Activated CD4-positive, alpha-beta T cell treated with anti-CD3 and anti-CD28 coated beads for 1 hour (primary cell): Measurements from ENCODE around the gene ERICH6B.
"Not testable (repeated sequence)": the region's sequence is repeated elsewhere in the genome, so short reads cannot be mapped to it uniquely, and the experiment has no call there.

Experiments used
- DNase-seq: peaks from one replicate; pipeline ENCODE4 v3.0.0-alpha.2; 2020

The ERICH6B gene

DNA sequence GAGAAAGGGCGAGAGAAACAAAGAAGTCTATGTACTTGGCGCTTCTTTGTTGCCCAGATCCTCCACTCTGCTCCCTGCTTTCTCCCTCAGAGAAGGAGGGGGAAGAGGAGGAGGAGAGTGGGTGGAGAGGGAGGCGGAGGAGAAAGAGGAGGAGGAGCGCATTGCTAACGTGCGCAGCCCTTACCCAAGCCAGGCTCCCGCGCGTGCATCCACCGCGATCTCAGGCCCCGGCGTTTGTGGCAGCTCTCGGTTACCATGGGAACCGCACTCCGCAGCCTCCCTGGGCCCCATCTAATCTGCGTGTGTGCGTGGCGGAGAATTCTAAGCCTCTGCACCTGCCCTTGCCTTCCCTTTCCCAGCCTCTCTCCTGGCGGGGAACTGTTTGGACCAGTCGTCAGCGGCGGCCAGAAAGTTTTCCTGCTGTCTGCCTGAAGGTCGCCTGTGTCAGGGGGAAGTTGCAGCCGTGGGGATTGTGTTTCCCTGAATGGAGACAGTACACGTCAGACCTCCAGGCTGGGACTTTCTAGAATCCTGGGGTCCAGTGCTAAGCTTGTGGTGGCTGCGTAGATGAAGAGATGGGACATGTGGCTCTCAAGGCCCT, at the start of gene ERICH6B:
ERICH6B (minus strand) TSS at position 239 of the 601 bp plus-strand sequence. CDS start 18,734 bp downstream, outside the sequence.
- no peak for DNase-seq

DNA sequence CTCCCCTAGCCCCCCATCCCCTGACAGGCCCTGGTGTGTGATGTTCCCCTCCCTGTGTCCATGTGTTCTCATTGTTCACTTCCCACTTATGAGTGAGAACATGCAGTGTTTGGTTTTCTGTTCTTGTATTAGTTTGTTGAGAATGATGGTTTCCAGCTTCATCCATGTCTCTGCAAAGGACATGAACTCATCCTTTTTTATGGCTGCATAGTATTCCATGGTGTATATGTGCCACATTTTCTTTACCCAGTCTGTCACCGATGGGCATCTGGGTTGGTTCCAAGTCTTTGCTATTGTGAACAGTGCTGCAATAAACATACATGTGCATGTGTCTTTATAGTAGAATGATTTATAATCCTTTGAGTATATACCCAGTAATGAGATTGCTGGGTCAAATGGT, 47.4 kb upstream of the ERICH6B start:
- DNase-seq, result not testable (repeated sequence)

DNA sequence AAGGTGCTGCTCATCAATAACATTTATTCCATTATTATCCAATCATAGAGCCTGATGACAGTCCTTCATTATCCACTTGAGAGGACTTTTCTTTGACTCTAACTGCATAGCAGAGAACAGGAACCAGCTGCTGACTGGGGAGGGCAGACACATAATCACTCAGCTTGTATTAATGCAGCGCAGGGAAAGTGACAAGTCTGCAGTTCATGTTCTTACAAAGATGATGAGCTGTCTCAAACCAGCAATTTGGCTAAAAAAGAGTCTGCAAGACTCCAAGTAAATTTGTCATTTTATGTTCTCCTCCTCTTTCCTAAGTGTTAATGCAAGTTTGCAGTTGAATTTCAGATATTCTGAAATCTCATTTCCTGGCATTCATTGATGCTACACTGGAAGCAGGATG, 46.6 kb upstream of the ERICH6B start:
- DNase-seq, result no peak

DNA sequence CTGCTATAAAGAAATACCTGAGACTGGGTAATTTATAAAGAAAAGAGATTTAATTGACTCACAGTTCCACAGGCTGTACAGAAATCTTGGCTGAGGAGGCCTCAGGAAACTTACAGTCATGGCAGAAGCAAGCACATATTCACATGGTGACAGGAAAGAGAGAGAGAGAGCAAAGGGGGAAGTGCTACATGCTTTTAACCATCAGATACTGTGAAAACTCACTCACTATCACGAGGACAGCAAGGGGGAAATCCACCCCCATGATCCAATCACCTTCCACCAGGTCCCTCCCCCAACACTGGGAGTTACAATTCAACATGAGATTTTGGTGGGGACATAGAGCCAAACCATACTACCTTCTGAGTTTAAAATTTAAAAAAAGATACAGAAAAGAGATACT, 44.9 kb upstream of the ERICH6B start:
- not testable (repeated sequence) for DNase-seq

DNA sequence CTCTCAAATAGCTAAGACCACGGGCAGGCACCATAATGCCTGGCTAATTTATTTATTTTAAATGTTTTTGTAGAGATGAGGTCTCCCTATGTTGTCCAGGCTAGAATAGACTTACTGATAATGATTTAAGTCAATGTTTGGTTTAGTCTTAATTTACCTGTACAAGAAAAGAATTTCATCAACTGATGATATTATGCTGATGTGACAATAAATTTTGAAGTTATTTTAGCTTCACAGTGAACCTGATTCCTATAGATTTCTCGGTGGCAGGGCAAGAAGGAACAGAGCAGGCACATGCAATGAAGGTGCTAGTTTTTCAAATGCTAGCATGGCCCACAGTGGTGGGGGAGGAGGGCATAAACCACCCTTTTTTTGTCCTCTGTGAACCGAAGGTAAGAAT, 44.0 kb upstream of the ERICH6B start:
- DNase-seq, result no peak

DNA sequence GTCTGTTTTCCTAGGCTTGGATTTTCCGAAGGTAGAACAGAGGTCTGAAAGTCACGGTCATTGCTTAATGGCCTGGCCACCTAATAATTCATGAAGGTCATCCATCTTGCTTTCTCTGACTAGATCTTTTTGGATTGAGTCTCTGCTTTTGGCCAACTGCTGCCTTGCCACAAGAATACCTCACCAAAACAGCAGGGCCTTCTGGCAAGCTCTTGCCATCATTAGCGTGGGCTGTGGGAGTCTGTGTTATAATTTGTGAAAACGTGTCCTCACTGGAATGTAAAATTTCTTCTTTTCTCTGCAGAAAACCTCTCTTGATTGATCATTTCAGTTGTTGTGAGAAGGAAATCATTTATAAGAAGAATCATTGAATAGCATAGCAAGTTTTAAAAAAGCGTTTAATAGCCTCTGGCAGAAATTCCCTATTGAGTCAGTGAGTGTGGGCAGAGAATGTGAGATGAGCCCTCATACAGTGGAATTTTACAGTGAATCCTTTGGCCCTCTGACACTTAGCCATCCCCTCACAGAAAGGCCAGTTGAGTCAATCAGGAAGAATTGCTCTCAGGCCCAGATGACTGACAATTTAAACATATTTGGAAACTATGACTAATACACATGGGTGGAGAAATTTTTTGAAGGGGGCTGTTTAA, 43.2 kb upstream of the ERICH6B start:
- DNase-seq, result no peak

DNA sequence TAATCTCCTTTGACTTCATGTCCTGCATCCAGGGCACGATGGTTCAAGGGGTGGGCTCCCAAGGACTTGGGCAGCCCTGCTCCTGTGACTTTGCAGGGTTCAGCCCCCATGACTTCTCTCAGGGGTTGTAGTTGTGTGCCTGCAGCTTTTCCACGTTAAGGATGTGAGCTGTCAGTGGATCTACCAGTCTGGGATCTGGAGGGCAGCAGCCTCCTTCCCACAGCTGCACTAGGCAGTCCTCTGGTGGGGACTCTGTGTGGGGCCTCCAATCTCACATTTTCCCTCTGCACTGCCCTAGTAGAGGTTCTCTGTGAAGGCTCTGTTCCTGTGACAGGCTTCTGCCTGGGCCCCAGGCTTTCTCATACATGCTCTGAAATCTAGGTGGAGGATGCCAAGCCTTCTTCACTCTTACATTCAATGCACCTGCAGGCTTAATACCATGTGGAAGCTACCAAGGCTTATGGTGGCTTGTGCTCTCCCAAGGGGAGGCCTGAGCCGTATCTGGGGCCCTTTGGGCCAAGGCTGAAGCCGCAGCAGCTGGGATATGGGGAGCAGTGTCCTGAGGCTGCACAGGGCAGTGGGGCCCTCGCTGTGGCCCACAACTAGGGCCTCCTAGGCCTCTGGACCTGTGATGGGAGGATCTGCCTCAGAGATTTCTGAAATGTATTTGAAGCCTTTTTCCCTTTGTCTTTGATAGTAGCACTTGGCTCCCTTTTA, 39.3 kb upstream of the ERICH6B start:
- no peak for DNase-seq

DNA sequence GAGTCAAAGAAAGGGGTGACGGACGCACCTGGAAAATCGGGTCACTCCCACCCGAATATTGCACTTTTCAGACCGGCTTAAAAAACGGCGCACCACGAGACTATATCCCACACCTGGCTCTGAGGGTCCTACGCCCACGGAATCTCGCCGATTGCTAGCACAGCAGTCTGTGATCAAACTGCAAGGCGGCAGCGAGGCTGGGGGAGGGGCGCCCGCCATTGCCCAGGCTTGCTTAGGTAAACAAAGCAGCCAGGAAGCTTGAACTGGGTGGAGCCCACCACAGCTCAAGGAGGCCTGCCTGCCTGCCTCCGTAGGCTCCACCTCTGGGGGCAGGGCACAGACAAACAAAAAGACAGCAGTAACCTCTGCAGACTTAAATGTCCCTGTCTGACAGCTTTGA, 29.7 kb upstream of the ERICH6B start:
- DNase-seq, result not testable (repeated sequence)

DNA sequence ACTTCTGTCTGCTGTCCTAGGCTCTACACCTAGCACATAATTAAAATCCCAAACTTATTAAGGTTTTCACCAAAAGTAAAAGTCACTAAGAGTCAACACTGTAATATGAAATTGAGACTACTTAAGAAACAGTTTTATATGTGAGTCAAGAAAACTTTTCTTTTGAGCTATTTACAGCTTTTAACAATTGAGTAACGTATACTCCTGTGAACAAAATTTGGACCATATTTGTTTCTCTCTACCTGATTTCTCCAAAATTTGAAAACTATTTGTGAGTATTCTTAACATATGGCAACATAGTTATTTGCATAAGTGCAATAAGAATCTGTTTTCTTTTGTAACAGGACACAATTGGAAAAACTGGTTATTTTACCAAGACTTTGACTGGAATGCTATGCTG, 26.6 kb upstream of the ERICH6B start:
- not testable (repeated sequence) for DNase-seq

DNA sequence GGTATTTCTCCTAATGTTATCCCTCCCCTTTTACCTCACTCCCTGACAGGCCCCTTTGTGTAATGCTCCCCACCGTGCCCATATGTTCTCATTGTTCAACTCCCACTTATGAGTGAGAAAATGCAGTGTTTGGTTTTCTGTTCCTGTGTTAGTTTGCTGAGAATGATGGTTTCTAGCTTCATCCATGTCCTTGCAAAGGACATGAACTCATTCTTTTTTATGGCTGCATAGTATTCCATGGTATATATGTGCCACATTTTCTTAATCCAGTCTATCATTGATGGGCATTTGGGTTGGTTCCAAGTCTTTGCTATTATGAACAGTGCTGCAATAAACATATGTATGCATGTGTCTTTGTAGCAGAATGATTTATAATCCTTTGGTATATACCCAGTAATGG, 19.8 kb upstream of the ERICH6B start:
- not testable (repeated sequence) for DNase-seq

DNA sequence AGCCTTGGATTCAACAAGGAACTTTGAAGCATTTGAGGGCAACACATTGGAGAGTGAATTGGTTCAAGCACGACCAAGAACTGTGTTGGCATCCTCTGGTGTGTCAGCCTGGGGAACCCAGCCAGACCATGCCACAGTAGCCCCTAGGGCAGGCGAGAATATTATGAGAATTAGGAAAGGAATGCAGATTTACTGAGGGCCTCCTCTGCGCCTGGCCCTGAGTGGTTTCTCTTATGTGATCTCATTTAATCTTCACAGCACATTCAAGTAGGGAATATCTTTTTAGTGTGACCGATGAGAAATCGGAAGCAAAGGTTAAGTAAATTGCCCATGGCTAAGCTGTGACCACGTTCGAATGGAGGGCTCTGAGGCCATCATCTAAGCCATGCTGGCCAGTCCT, 15.3 kb upstream of the ERICH6B start:
- DNase-seq, result no peak

DNA sequence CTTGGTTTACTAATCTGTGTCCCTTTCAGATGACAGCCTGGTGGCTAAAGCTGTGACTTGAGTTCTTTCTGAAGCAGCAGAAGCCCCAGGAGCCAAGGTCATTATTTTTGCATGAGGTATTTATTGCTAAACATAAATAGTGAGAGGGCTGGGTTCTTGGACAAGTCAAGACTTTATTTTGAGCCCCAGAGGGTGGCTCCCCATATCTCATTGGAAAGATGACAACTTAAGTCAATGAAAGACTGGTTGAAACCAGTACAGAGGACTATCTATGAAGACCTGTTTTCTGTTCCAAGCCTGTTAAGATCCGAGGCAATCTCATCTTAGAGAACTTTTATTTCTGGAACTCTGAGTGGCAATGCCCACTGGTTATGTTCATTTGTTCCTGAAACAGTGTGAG, 14.4 kb upstream of the ERICH6B start:
- no peak for DNase-seq

DNA sequence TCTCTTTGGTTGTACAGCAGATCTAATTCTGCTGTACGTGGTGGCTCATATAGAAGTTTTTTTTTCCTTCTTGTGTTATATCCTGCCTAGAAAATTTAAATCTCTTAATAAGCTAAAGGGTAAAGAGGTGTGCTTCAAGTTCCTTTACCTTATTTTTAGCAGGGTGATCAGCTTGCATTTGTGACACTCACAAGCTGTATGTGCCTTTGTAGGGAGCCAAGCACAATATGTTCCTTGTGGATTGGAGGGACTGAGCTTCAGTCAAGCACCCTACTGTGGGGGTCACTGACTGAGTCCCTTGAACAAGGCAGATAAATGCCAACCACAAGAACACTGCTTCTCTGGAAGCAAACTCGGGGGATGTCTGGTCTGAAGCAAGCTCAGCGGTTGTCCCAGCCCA, 12.6 kb upstream of the ERICH6B start:
- no peak for DNase-seq

DNA sequence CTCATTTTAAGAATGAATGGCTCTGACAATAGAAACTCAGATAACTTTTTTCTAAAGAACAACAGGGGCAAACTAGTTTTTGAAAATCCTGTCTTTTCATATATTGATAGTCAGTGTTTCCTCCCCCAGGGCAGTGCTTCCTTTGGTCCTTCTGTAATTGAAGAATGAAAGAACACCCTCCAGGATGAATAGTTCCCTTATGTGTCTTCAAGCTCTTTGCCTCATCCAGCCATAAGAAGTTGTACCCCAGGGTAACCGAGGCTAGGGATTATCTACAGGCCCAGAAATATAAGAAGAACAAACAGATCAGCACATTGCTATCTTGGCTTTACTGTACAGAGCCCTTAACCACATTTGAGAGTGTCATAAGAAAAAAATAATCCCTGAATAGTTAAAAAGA, 12.1 kb upstream of the ERICH6B start:
- no peak for DNase-seq

DNA sequence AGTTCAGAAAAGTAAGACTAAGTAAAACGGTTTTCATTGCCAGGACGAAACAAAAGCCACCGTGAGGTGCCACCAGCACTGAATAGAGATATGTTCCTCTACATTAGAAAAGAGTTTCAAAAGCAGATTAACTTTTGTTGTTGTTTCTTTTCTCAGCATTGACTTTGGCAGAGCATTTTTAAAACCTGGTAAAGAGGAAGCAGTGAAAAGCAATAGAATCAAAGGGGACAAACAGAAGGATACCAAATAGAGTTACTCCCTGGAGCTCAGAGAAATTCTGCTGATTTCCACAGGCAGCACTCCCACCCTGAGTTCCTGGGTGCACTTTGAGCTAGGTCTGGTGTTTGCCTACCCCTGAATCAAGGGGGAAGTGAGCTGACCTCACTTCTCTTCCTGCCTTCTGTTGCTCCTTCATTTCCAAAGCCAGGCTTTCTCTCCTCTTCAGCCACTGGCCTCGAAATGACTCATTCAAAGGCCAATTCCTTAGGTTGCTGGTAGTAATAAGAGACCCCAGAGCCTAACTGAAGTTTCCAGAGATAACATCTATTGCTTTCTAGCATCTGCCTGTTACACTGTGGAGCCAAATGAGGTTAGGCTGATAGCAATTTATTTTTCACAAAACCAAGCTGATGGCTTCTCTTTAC, 11.3 kb upstream of the ERICH6B start:
- DNase-seq, result no peak

DNA sequence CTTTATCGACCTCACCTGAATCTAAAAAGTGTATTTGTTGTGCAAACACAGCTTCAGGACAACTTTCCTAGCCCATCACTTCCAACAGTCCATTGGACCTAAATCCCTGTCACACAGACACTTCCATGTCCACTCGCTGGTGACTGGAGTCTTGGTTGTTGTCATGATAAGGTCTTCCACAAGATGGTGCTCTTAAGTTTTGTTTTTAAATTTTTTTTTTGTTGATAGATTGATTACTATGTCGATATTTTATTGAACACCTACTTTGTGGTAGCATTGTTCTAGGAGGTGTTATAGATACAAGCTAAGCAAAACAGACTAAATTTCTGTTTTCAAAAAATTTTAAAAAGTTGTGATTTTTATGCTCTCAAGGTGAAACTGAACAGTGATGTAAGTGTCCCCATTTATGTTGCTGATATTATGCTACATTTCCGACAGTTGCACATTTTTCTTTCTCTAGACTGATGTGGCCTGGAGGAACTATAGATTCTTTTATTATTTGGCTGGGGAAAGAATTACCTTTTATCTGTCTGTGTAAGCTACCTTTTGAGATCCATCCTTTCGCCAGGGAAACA, 8.1 kb upstream of the ERICH6B start:
- no peak for DNase-seq

DNA sequence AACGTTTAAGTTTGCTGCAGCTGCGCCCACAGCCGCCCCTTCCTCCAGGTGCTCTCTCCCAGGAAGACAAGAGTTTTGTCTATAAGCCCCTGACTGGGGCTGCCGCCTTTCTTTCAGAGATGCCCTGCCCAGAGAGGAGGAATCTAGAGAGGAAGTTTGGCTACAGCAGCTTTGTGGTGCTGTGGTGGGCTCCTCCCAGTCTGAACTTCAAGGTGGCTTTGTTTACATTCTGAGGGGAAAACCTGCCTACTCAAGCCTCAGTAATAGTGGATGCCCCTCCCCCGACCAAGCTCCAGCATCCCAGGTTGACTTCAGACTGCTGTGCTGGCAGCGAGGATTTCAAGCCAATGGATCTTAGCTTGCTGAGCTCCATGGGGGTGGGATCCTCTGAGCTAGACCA, 6.4 kb upstream of the ERICH6B start:
- DNase-seq, result no peak

DNA sequence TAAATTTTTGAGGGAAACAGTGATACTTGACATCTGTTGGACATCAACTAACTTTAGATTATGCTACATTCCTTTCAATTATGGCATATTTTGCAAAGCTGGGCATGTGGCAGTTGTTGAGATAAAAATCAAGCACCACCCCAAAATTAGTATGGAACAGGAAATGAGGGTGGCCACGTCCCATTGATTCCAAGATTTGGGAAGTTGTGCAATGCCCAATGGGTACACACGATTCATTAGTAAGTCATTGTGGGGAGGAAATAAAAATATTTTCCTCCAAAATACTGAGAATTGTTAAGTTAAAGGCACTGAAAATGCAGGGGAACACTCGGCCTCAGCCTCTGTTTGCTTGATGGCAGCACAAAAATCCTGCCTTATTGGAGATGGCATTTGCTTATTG, 7.6 kb downstream of the ERICH6B start:
- no peak for DNase-seq

DNA sequence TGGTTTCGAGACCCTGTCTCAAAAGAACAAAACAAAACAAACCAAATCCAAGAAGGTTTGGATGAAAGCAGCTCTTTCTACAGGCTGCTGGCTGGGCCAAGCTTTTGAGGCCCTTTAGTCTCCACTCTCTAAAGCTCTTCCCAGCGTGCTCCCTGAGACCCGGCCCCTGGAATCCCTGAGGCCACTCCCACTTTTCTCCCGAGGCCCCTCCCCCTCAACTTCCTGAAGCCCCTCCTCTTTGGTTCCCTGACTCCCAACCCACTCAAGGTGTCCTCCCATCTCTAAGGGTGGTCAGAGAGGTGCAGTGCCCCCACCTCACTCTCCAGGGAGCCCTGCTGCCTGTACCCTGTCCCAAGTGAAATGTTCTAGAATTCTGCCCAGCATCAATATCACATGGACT, 10.6 kb downstream of the ERICH6B start:
- no peak for DNase-seq

DNA sequence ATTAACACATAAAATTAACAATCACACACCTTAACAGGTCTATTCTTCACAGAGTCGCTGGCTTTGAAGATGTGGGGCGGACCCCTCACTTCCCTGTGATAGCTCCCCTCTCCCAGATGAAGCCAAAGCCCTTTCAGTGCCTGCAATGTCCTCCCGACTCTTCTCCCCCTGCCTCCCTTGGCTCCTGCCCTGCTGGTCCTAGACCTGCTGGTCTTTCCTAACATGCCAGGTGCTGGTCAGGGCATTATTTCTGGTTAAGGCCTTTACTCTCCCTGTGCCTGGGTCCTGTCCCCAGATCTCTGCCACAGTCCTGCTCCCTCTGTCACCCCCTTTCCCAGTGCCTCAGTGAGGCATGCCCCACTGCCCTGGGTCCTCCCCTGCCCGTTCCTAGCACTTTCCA, 12.2 kb downstream of the ERICH6B start:
- no peak for DNase-seq

DNA sequence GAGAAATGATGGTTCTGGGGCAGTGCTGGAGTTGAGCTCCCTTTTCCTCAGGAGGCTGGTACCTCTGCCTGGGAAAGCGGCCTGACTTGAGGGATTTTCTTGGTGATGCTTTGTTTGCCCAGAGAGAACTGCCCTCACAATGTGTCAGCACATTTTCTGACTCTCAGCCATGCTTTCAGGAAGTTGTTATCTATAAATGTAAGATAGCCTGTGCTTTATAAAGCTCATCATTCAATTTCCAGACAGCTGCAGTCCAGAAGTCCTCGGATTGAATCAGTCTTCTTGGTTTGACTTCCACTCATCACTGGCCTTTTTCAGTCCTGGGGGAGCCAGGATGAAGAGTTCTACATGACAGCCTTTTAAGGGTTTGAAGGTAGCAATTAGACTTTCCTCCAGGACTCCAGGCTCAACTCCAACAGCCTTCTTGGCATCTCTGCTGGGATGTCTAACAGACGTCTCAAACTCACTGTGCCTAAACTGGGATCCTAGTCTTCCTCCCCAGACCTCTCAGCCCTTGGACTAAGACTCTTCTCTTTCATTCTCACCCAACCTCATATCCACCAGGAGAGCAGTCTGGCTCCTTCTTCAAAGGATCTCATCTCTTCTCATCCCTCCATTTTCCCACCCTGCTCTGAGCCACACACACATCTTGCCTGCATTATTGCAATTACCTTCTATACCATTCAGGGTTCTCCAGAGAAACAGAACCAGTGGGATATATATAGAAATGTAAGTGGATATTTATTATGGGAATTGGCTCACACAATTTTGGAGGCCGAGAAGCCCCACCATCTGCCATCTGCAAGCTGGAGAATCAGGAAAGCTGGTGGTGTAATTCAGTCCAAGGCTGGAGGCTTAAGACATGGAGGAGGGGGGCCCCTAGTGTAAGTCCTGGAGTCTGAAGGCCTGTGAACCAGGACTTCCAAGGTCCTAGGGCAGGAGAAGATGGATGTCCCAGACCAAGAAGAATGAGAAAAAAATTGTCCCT, 13.1 kb downstream of the ERICH6B start:
- DNase-seq, result no peak

DNA sequence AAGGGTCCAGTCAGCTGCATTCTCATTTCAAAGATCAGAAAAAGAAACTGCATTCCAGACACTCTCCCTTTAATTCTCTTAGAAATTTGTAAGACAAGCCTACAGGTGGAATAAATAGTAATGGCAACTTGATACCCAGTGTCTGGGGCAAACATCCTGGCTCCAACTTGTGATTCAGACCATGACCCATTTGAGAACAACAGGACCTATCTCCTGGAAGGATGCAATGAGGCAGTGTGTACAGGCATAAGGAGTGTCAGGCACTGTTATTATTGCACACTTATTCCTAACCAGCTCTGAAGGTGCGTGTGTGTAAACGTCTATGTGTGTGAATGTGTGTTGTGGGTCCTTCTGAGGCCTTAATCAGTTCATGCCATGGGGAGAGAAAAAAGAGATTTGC, 13.9 kb downstream of the ERICH6B start:
- no peak for DNase-seq
